GM18868 (cell line): ENCODE data around the gene ZRSR2.
"Not testable (repeated sequence)": the region's sequence is repeated elsewhere in the genome, so short reads cannot be mapped to it uniquely, and the experiment has no call there.

Experiments
- ATAC-seq: cut with Tn5 transposase; IDR thresholded peaks from one replicate; pipeline ENCODE4 v1.9.1; 2021; ENCODE audit warnings: mild to moderate bottlenecking, moderate library complexity; ENCODE audit not compliant: unreplicated experiment

Gene ZRSR2

GRCh38 chrX:15797707-15798106, 7.4 kb downstream of the ZRSR2 start:
- ATAC-seq = no peak

DNA sequence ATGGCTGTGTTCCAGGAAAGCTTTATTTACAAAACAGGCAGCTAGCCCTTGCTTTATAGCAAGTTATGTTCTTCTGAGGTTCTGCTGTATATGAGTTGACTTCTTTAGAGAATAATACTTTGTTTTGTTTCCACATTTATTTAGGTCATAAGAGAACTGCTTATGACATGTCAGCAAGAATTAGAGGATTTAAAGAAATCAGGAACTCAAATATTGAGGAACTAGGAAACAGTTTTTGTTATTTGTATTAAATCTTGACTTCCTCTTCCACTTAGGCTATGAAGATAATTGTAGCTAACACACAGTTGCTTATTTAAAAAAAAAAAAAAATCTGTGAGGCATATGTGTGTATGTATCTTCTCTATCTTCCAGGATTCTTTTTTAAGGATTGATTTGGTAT, 14.3 kb downstream of the ZRSR2 start:
- no peak for ATAC-seq

DNA sequence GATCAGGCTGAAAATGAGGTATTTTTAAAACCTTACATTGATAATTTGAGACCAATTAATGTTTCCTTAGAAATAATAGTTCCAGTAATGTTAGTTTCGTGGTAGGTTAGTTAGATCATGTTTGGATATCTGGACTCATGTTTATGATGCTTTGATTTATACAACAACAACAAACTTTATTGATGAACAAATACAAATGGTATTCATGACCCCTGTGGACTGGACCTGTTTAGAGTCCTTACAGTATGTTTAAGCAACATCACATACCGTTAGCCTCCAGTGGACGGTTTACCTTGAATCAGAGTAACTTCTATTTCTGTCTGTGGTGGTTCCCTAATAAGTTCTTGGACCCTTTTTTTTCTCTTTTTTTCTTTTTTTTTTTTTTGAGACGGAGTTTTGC, 18.0 kb downstream of the ZRSR2 start:
- ATAC-seq = no peak

DNA sequence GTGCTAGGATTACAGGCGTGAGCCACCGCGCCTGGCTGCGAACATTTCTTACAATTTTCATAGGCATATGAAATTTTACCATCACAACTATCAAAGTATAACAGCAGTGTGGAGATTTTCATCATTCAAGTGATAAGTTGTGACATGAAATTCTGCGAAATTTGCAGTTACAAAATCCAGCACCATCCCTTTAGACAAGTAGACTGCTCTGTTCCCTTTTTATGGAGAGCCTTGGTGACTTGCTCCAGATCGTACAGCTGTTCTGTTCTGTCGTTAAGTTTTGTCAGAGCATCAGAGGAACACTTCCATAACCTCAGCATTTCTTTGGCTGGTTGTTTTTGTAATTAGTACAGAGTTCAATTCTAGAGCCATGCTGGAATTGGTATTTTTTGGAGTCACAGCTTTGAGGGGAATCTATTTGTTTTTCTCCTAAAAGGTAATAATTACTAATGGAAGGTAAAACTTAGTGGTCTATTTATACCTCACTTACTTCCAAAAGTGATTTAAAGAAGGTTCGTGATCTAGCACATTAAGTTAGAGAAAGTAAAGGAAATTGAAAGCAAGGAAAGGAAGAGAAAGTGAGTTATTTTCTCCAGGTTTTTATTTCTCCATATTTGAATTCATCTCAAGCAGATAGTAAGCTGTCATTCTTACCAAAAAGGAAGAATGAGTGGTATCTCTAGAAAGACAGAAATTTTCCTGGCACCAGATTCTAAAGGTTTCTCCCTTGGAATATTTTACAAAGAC, 22.1 kb downstream of the ZRSR2 start:
- ATAC-seq = no peak

- ATAC-seq = no peak
These were observed 23.1 kb downstream of the ZRSR2 start for GRCh38 chrX:15813416-15813815.

DNA sequence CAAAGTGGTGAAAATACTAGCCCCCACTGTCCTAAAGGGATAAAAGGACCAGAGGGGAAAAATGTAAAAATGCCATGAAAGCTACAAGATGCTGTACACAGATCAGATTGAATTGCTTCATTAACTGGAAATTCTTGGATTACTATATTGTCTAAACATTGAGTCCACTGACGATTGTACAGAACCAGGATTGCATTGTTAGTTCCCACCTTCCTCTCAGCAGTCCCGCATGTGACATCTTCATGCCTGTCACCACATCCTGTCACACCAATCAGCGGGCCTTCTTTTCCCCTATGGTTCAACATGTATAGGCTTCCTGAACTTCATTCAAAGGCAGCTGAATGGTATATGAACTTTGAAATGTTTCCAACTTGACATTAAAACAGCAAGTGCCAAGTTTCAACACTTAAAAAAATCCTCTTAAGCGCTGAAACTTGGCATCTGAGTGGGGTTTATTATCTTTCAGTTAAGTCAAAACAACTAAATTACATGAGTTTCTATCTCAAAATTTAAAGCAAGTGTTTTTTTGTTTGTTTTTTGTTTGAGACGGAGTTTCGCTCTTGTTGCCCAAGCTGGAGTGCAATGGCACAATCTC, 24.6 kb downstream of the ZRSR2 start:
- no peak for ATAC-seq

DNA sequence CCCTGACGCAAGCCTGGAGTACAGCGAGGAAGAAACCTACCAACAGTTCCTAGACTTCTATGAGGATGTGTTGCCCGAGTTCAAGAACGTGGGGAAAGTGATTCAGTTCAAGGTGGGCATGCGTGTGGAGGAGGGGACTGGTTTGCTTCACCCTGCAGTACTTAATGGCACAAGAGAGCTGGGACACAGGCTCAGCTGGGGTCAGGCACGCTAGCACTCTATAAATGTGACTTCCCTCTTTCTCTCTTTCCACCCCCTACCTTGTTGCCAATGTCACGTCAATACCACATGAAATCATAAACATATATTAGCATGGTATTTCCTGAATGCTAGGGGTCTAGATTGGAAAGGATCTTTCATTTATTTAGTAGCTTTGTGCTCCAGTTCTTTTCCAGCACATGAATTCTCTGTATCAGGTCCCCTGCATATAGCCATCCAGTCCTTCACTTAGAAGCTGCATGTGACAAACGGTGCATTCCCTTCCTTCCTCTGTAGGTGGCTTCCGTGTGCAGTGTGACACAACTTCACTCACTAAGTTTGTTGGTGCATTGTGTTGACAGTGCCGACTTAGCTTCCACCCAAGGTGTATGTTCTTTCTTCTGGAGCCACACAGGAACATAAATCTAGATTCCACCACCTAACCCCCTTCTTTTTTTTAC, 25.6 kb downstream of the ZRSR2 start:
- peak; percentile 91 for ATAC-seq

DNA sequence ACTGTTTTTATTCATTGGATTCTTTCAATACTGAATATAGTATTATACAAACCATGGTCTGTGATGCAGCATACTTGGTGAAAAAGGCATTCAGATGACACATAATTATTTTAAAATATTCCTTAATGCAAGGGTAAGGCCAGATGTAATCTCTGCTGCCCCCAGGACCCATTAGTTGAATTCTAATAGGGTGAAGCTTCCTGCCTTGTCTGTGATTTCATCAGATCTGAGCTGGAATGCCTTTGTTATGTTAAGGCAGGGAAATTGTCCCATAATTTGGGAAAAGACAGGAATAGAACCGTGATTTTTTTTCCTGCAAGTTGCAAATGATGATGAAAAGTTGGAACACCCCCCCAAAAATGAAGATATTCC, 26.1 kb downstream of the ZRSR2 start:
- no peak for ATAC-seq

DNA sequence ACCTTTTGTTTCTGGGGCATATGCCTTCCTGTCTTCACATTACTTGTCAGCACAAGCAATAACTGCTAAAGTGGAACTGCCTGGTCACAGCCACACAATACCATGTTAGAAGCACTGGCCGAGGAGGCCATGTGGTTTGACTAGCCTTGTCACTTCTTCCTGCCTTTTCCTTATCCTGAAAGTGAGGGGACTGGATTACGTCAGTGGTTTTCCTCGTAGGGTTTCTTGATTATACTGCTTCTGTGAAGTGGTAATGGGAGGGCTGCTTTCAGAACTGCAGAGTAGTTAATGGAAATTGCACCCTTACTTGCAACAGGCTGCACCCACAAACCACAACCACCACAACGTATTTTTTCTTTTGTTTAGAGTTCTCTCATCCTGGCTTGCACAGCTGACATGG, 26.6 kb downstream of the ZRSR2 start:
- ATAC-seq = no peak

- ATAC-seq = no peak
These were observed 30.1 kb downstream of the ZRSR2 start for GRCh38 chrX:15820106-15821073.

GRCh38 chrX:15822922-15823321, 32.6 kb downstream of the ZRSR2 start:
- ATAC-seq = no peak

GRCh38 chrX:15825936-15826335, 35.7 kb downstream of the ZRSR2 start:
- ATAC-seq = no peak

- no peak for ATAC-seq
These were observed 38.9 kb downstream of the ZRSR2 start for GRCh38 chrX:15829217-15829616.

GRCh38 chrX:15831347-15831746, 41.1 kb downstream of the ZRSR2 start:
- ATAC-seq = not testable (repeated sequence)

- no peak for ATAC-seq
These were observed 43.8 kb downstream of the ZRSR2 start for GRCh38 chrX:15834053-15834452.

DNA sequence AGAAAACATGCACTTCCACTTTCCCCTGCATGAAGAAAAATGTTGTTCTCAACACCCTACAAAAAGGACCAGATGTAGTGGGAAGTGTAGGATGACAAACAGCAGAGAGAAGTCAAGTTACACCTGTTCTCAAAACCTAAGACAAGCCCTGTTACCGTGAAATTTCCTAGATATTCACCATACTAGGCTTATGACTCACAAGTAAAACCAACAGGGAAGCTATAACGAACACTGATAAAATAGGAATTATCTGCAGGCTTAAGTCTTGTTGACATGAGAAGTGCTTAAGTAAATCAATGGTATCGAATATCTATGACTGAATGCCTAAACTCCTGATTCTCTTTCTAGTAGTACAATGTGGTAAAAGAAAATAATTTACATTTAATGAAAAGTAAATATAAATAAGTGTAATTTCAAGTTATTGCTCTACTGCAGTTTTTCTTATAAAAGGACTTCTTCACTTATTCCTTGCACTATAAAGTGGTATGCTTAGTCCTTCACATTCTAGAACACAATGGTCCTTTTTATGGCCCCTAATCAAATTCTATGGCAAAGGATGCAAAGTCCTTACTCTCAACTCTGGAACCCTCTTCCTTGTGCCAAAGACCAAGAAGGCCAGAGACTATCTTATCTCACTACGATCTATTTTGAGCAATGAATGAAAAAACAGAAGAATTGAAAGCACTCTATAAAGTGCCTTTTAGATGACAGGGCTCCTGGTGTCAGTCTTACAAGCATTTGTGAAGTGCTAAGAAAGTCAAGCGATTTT, 44.7 kb downstream of the ZRSR2 start:
- ATAC-seq = no peak

GRCh38 chrX:15838017-15838416, 47.7 kb downstream of the ZRSR2 start:
- ATAC-seq = no peak

- ATAC-seq = no peak
These were observed 51.7 kb downstream of the ZRSR2 start for GRCh38 chrX:15841853-15842516.

DNA sequence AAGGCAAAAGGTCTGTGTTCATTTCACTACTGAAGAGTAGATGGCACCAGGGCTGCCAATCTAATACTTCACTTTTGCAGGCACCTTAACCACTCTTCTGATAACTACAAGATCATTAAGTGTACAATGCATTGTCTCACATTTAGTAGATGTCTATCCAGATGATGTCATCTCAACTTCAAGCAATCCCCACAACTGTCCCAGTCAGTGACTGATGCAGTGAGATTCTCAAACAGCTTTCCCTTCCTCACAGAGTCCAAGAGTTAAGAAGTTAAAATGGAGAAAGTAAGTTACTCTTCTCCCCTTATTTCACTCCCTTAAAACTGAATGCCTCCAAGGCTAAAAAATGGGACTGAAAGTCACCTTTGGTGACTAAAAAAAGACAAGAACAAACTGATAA, 53.7 kb downstream of the ZRSR2 start:
- ATAC-seq = no peak

- ATAC-seq = no peak
These were observed 58.3 kb downstream of the ZRSR2 start for GRCh38 chrX:15848576-15848975.
